CD4-positive, alpha-beta T cell treated with Interleukin-4 for 4 hours (primary cell): ENCODE measurements around the gene DAAM2.
A peak's percentile ranks its signal among the peaks of the same experiment; 100 is the strongest.

Experiments used
- DNase-seq: peaks from one replicate; pipeline ENCODE4 v3.0.0-alpha.2; 2020

Gene DAAM2

GRCh38 chr6:39850736-39851297 lies 58.6 kb downstream of the DAAM2 start:
- DNase-seq, result no peak

- no peak for DNase-seq
These were observed 59.2 kb downstream of the DAAM2 start for GRCh38 chr6:39851331-39851730.

- DNase-seq, result no peak
These were observed 60.1 kb downstream of the DAAM2 start for GRCh38 chr6:39852324-39852723.

- DNase-seq, result no peak
These were observed 61.4 kb downstream of the DAAM2 start for GRCh38 chr6:39853604-39854003.

GRCh38 chr6:39855356-39855995 lies 63.3 kb downstream of the DAAM2 start:
- DNase-seq, result no peak

GRCh38 chr6:39859025-39859424 lies 66.8 kb downstream of the DAAM2 start:
- DNase-seq, result no peak

- no peak for DNase-seq
These were observed 69.5 kb downstream of the DAAM2 start for GRCh38 chr6:39861663-39862062.

GRCh38 chr6:39865011-39865888 lies 73.1 kb downstream of the DAAM2 start:
- peak; percentile 33 for DNase-seq

GRCh38 chr6:39867592-39867991 lies 75.4 kb downstream of the DAAM2 start:
- DNase-seq, result no peak

- no peak for DNase-seq
These were observed 78.8 kb downstream of the DAAM2 start for GRCh38 chr6:39870950-39871349.

- no peak for DNase-seq
These were observed 81.3 kb downstream of the DAAM2 start for GRCh38 chr6:39873439-39873838.

GRCh38 chr6:39876111-39876510 lies 83.9 kb downstream of the DAAM2 start:
- DNase-seq, result no peak

- no peak for DNase-seq
These were observed 84.7 kb downstream of the DAAM2 start for GRCh38 chr6:39876826-39877225.

- DNase-seq, result no peak
These were observed 87.4 kb downstream of the DAAM2 start for GRCh38 chr6:39879535-39879934.

GRCh38 chr6:39880594-39880993 lies 88.4 kb downstream of the DAAM2 start:
- DNase-seq, result no peak

GRCh38 chr6:39881851-39882530 lies 89.8 kb downstream of the DAAM2 start:
- no peak for DNase-seq

GRCh38 chr6:39882531-39882899 lies 90.3 kb downstream of the DAAM2 start:
- DNase-seq, result no peak

- DNase-seq, result no peak
These were observed 92.5 kb downstream of the DAAM2 start for GRCh38 chr6:39884696-39885095.

GRCh38 chr6:39885691-39886090 lies 93.5 kb downstream of the DAAM2 start:
- DNase-seq, result no peak

GRCh38 chr6:39886871-39887270 lies 94.7 kb downstream of the DAAM2 start:
- DNase-seq, result no peak

- DNase-seq, result no peak
These were observed 95.7 kb downstream of the DAAM2 start for GRCh38 chr6:39887692-39888450.

- DNase-seq, result no peak
These were observed 97.1 kb downstream of the DAAM2 start for GRCh38 chr6:39889229-39889628.

- no peak for DNase-seq
These were observed 99.2 kb downstream of the DAAM2 start for GRCh38 chr6:39891353-39891752.
